ENCODE results near the gene MAPK8IP3.
"Not testable (repeated sequence)": the region's sequence is repeated elsewhere in the genome, so short reads cannot be mapped to it uniquely, and the experiment has no call there.

The MAPK8IP3 gene

DNA sequence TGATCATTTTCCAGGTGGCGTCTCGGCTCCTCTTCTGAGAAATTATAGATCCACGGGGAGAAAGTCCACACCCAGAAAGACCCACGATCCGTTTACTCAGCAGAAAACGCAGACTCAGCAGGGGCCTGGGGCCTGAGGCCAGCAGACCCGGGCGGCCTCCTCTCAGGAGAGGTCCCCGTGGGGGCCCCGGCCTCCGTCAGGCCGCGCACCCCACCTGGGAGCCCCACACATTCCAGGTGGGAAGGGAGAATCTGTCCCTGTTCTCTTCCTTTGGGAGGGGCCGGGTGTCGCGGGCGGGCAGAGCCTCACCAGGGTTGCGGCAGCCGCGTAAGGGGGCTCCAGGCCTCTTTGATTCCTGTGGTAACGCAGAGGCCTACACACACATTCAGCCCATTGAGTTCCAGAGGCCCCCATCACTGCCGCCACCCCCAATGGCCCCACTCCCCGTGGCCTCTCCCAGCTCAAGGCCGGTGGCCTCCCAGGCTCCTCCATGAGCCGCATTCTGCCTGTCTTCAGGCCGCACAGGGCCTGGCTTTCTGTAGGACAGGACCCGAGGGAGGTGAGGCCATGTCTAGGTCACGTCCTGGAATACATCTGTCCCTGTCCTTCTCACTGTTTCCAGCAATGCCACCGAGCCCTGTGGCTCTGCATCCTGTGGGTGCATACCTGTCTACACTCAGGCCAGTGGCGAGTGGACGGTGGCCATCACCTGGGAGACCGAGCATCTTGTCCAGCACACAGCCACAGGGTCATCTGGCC, 89.1 kb downstream of the MAPK8IP3 start:
- TF ChIP-seq CTCF (IDR thresholded peaks at IDR 0.05; ENCODE audit: control insufficient read depth, extremely low read depth, insufficient read depth), result no peak
- H3K4me3 ChIP-seq (ENCODE audit: low read depth, low read length), result no peak overlapping the region

DNA sequence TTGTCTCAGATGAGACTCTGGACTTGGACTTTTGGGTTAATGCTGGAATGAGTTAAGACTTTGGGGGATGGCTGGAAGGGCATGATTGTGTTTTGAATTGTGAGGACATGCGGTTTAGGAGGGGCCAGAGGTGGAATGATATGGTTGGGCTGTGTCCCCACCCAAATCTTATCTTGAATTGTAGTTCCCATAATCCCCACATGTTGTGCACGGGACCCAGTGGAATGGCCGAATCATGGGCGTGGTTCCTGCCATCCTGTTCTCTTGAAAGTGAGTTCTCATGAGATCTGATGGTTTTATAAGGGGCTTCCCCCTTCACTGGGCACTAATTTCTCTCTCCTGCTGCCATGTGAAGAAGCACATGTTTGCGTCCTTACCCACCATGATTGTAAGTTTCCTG, 93.3 kb downstream of the MAPK8IP3 start:
- DNase-seq (ENCODE audit: low read depth); H3K4me3 ChIP-seq (ENCODE audit: low read depth, low read length): not testable (repeated sequence)

More for the DNA sequence above, 89.1 kb downstream of the MAPK8IP3 start:
- no peak for DNase-seq (ENCODE audit: low read depth)

- TF ChIP-seq CTCF (IDR thresholded peaks at IDR 0.05; ENCODE audit: control insufficient read depth, extremely low read depth, insufficient read depth), result no peak
- no peak overlapping the region for H3K4me3 ChIP-seq (ENCODE audit: low read depth, low read length)
- DNase-seq (ENCODE audit: low read depth), result no peak
Measured at GRCh38 chr16:1800701-1801100, 94.7 kb downstream of the MAPK8IP3 start.

DNA sequence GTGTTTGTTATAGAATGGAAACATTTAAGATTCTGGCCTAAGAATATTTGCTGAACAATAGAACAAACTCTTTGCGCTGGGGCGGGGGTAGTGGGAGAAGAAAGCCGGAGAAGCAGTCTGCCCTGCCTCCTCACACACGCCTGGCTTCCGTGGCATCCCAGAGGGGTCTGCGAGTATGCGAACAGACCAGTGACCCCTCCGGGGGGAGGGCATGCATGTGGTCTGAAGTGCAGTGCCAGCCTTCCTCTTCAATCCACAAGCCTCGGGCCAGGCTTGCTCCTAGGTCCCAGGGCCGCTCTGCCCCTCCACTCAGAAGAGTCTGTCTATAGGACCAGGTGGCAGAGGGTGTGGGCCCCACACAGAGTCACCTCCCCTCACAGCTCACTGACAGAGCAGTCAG, 101.6 kb downstream of the MAPK8IP3 start:
- no peak for TF ChIP-seq CTCF (IDR thresholded peaks at IDR 0.05; ENCODE audit: control insufficient read depth, extremely low read depth, insufficient read depth)
- no peak overlapping the region for H3K4me3 ChIP-seq (ENCODE audit: low read depth, low read length)
- no peak for DNase-seq (ENCODE audit: low read depth)

- DNase-seq (ENCODE audit: low read depth), result no peak
- TF ChIP-seq CTCF (IDR thresholded peaks at IDR 0.05; ENCODE audit: control insufficient read depth, extremely low read depth, insufficient read depth), result no peak
- H3K4me3 ChIP-seq (ENCODE audit: low read depth, low read length), result no peak overlapping the region
Measured at GRCh38 chr16:1808691-1809090, 102.7 kb downstream of the MAPK8IP3 start.

- DNase-seq (ENCODE audit: low read depth), result no peak
- TF ChIP-seq CTCF (IDR thresholded peaks at IDR 0.05; ENCODE audit: control insufficient read depth, extremely low read depth, insufficient read depth), result no peak
Measured at GRCh38 chr16:1809281-1809801, 103.3 kb downstream of the MAPK8IP3 start.

DNA sequence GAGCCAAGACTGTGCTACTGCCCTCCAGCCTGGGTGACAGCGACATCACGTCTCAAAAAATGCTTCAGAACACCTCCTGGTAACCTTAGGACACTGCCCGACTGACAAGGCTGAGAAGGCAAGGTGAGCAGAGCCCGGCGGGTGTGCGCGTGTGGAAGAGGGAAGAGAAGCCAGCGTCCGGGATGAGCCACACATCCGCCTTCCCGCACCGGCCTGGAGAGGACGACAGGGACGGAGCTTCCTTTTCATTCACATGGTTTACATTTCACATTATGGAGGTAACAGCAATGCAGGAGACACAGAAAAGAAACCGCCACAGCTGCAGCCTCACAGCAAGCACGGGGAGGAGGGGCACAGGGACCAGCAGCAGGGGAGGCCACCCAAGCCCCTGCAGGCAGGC, 104.1 kb downstream of the MAPK8IP3 start:
- TF ChIP-seq CTCF (IDR thresholded peaks at IDR 0.05; ENCODE audit: control insufficient read depth, extremely low read depth, insufficient read depth), result no peak
- no peak overlapping the region for H3K4me3 ChIP-seq (ENCODE audit: low read depth, low read length)
- DNase-seq (ENCODE audit: low read depth), result no peak

More at GRCh38 chr16:1809281-1809801, 103.3 kb downstream of the MAPK8IP3 start:
- no peak overlapping the region for H3K4me3 ChIP-seq (ENCODE audit: low read depth, low read length)

All from LNCaP clone FGC (cell line).